Uterus (tissue), 2 donors: ENCODE data around the gene KIF24.

ENCODE experiments used
- POLR2A ChIP-seq, 2 donors: fragments of 450-650 bp; IDR thresholded peaks; one replicate each; pipeline ENCODE4 v1.6.1; 2016; ENCODE audit warnings: antibody characterized with exemption in 2 of 2, mild to moderate bottlenecking in 1 of 2, moderate library complexity in 1 of 2
- TF ChIP-seq, protein P1 (sequence below), 4 experiments: fragments of 200-600 bp in 2 of 4; fragments of 450-650 bp in 2 of 4; sonication (generic) in 2 of 4; IDR thresholded peaks; one replicate each; pipeline ENCODE4 v1.5.1; 2016 to 2019; ENCODE audit warnings: antibody characterized with exemption in 4 of 4, mild to moderate bottlenecking in 2 of 4, moderate library complexity in 1 of 4

DNA sequence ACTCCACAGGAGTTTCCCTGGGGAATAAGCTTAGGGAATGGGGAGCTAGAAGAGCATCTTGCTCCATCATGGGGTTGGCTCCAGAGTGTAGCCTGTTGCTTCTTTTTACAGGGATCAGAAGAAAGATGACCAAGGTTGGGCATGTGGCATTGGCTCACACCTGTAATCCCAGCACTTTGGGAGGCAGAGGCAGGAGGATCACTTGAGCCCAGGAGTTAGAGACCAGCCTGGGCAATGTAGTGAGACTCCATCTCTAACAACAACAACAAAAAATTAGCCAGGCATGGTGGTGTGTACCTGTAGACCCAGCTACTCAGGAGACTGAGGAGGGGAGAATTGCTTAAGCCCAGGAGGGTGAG, 18.7 kb upstream of the KIF24 start:
- TF ChIP-seq, protein P1, sequence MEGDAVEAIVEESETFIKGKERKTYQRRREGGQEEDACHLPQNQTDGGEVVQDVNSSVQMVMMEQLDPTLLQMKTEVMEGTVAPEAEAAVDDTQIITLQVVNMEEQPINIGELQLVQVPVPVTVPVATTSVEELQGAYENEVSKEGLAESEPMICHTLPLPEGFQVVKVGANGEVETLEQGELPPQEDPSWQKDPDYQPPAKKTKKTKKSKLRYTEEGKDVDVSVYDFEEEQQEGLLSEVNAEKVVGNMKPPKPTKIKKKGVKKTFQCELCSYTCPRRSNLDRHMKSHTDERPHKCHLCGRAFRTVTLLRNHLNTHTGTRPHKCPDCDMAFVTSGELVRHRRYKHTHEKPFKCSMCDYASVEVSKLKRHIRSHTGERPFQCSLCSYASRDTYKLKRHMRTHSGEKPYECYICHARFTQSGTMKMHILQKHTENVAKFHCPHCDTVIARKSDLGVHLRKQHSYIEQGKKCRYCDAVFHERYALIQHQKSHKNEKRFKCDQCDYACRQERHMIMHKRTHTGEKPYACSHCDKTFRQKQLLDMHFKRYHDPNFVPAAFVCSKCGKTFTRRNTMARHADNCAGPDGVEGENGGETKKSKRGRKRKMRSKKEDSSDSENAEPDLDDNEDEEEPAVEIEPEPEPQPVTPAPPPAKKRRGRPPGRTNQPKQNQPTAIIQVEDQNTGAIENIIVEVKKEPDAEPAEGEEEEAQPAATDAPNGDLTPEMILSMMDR (IDR thresholded peaks at IDR 0.05): no peak
- TF ChIP-seq POLR2A (IDR thresholded peaks at IDR 0.05): no peak
